GM23338 (cell line): ENCODE data around the gene ZFHX3.

Experiments used
- CTCF ChIP-seq, 2 experiments: fragments of 200-600 bp in 1 of 2; sonication (generic) in 1 of 2; conservative IDR thresholded peaks; 2 replicates each; pipeline versions ENCODE4 v1.5.1 to v1.6.1; 2016 to 2017; ENCODE audit warnings: antibody characterized with exemption in 2 of 2, low read depth in 2 of 2, mild to moderate bottlenecking in 2 of 2, moderate library complexity in 1 of 2
- EZH2 ChIP-seq: fragments of 200-600 bp; sonication (generic); IDR thresholded peaks from one replicate; pipeline ENCODE4 v1.8.0; 2017; ENCODE audit warnings: antibody characterized with exemption, mild to moderate bottlenecking, low read depth; ENCODE audit not compliant: unreplicated experiment
- POLR2AphosphoS5 ChIP-seq: IDR thresholded peaks from 2 replicates; pipeline ENCODE4 v1.6.1; 2016; ENCODE audit warnings: antibody characterized with exemption, low read depth
- TF ChIP-seq, protein P1 (sequence below): IDR thresholded peaks from 2 replicates; pipeline ENCODE4 v1.6.1; 2016; ENCODE audit warnings: antibody characterized with exemption

- TF ChIP-seq CTCF (conservative IDR thresholded peaks at IDR 0.05; ENCODE audit: low read depth in 2 of 2), result no peak
- TF ChIP-seq POLR2AphosphoS5, result no peak
- TF ChIP-seq, protein P1, sequence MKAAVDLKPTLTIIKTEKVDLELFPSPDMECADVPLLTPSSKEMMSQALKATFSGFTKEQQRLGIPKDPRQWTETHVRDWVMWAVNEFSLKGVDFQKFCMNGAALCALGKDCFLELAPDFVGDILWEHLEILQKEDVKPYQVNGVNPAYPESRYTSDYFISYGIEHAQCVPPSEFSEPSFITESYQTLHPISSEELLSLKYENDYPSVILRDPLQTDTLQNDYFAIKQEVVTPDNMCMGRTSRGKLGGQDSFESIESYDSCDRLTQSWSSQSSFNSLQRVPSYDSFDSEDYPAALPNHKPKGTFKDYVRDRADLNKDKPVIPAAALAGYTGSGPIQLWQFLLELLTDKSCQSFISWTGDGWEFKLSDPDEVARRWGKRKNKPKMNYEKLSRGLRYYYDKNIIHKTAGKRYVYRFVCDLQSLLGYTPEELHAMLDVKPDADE, result no peak
- no peak for TF ChIP-seq EZH2
Observed at GRCh38 chr16:72865258-72865657, 182.7 kb downstream of the ZFHX3 start.
